Body of pancreas (tissue), 4 donors: Measurements from ENCODE around the gene PRSS48. TPM values are rescaled to one million over a fixed set of nuclear protein-coding genes. Genes with fewer than 3 reads are reported as not detected.

Source experiments
- ATAC-seq: fragments of 150-250 bp; one replicate; pipeline ENCODE4 v1.9.1; 2016
- DNase-seq, 4 donors: peaks; one replicate each; pipeline ENCODE4 v3.0.0-alpha.2; 2019
- H3K27ac ChIP-seq, 4 donors: fragments of 200-600 bp; sonication (generic); 1 replicate in 3 of 4; 2 replicates in 1 of 4; pipeline versions ENCODE4 v1.5.1 to v1.6.1; 2016 to 2019; ENCODE audit warnings: mild to moderate bottlenecking in 1 of 4, mixed read lengths in 1 of 4, moderate library complexity in 1 of 4
- H3K27me3 ChIP-seq, 2 donors: fragments of 200-600 bp; sonication (generic); one replicate each; pipeline ENCODE4 v1.6.0; 2016; ENCODE audit warnings: mild to moderate bottlenecking in 1 of 2
- H3K36me3 ChIP-seq, 2 donors: fragments of 200-600 bp; sonication (generic); replicated peaks in 1 of 2; 2 replicates each; pipeline ENCODE4 v1.5.1; 2016; ENCODE audit warnings: low read depth in 2 of 2; ENCODE audit not compliant: insufficient read depth in 1 of 2
- H3K4me1 ChIP-seq: fragments of 200-600 bp; sonication (generic); one replicate; pipeline ENCODE4 v1.6.0; 2016
- H3K4me3 ChIP-seq, 2 donors: fragments of 200-600 bp; sonication (generic); 1 replicate in 1 of 2; 2 replicates in 1 of 2; pipeline ENCODE4 v1.5.1; 2016 to 2019
- H3K9me3 ChIP-seq, 3 donors: fragments of 200-600 bp; sonication (generic); 1 replicate in 2 of 3; 2 replicates in 1 of 3; pipeline ENCODE4 v1.5.1; 2016
- POLR2A ChIP-seq, 3 donors: fragments of 450-650 bp; IDR thresholded peaks; one replicate each; pipeline ENCODE4 v1.6.1; 2016; ENCODE audit warnings: antibody characterized with exemption in 3 of 3, mild to moderate bottlenecking in 2 of 3
- WGBS, 2 donors: methylation state at CpG; one replicate each; pipeline ENCODE4 v1.1.5; 2017; 5-methylcytosine and 5-hydroxymethylcytosine counted together
- intact Hi-C: fragments of 100-400 bp; cut with DNase I; formaldehyde crosslinking; loops from one replicate; pipeline ENCODE4 v1.15.1; 2023
- small RNA-seq: library from RNA; depleted of rRNA; stranded (forward); fragments of <200 nt; gene quantifications from one replicate; pipeline ENCODE3, GENCODE V24; 2016
- total RNA-seq, 2 donors: library from RNA; depleted of rRNA; stranded (reverse); fragments of >200 nt; gene quantifications; one replicate each; pipeline ENCODE4 v1.1.0, GENCODE V29; 2016
- TF ChIP-seq, protein P1 (sequence below), 7 experiments: fragments of 450-650 bp in 4 of 7; fragments of 200-600 bp in 3 of 7; sonication (generic) in 3 of 7; IDR thresholded peaks; one replicate each; pipeline ENCODE4 v1.5.1; 2016 to 2019; ENCODE audit warnings: antibody characterized with exemption in 7 of 7

PRSS48 gene
- total RNA-seq, 2 donors from 2014 or later = not detected

DNA sequence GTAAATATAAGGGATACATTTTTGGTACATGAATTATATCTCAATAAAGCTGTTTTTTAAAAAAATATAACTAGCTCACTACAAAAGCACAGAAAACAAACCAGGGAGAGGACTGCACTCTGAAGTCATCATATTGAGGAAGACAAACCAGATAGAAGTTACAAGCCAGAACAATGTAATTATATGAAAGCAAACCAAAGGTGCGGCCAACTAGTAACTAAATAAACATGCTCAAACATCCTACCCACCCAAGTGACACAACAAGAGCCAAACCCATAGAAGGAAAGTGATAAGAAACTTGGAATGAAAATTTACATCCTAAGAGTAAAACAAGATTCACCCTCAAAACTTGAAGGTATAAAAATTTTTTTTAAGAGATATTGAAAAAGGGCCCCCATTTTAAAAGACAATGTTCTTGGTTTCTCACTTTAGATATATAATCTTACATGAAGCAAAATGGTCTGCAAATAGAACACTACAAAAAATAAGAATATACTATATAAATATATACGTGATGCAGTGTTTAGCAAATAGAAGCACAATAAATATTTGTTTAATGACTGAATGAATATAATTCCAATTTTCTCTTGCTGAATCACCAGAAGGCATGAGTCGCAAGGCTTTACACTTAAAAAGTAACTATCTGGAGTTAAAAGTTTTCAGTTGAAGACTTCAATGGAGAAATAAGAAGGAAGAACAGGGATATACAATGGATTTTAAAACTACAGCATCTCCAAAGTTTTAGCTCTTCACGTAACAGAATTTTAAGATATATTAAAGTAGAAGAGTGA, 52.5 kb downstream of the PRSS48 start:
- 76 to 82% methylated on average over 4 of the region's 4 CpGs for WGBS, 2 donors
- H3K27me3 ChIP-seq = no peaks in the 10 kb centered on the region
- TF ChIP-seq, protein P1, sequence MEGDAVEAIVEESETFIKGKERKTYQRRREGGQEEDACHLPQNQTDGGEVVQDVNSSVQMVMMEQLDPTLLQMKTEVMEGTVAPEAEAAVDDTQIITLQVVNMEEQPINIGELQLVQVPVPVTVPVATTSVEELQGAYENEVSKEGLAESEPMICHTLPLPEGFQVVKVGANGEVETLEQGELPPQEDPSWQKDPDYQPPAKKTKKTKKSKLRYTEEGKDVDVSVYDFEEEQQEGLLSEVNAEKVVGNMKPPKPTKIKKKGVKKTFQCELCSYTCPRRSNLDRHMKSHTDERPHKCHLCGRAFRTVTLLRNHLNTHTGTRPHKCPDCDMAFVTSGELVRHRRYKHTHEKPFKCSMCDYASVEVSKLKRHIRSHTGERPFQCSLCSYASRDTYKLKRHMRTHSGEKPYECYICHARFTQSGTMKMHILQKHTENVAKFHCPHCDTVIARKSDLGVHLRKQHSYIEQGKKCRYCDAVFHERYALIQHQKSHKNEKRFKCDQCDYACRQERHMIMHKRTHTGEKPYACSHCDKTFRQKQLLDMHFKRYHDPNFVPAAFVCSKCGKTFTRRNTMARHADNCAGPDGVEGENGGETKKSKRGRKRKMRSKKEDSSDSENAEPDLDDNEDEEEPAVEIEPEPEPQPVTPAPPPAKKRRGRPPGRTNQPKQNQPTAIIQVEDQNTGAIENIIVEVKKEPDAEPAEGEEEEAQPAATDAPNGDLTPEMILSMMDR (IDR thresholded peaks at IDR 0.05) = no peak
- TF ChIP-seq POLR2A (IDR thresholded peaks at IDR 0.05) = no peak
- ATAC-seq = no peak
- H3K4me1 ChIP-seq = peaks cover under 1% of the 10 kb centered on the region
- H3K36me3 ChIP-seq = no peaks in the 10 kb centered on the region
- intact Hi-C loops = no loop called here
- no peak overlapping the region for H3K27ac ChIP-seq
- H3K4me3 ChIP-seq = no peak overlapping the region
- no peaks in the 10 kb centered on the region for H3K9me3 ChIP-seq
- no peak for DNase-seq

DNA sequence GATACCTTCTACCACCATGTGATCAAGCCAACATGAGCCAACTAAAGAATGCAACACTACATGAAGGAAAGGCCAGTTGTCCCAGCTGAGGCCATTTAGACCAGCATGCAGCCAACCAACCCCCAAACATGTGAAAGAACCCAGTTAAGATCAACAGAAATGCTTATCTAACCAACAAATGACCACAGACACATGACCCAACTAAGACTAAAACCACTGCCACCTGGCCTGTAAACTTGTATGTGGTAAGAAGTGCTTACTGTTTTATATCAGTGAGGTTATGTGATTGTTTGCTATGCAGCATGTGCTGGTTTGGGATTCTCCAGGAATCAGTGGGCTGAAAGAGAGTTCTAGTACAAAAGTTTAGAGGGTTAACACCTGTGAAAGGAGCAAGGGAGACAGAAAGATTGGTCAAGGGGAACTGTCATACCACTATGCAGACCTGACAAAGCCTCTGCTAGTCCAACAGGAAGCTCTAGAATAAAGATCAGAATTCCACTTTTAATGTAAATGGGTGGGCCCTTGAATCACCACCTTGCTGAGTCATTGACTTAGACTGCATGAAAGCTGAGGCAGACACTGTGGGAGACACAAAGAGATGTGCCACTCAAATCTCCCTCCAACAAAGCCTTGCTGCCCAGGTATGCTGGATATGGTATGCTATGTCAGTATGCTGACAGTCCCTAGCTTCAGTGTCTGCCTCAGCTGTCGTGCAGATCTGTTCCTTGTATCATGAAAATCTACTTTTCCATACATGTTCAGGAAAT, 54.5 kb downstream of the PRSS48 start:
- DNase-seq (no peak), ATAC-seq (no peak)
- 86% methylated on average over 1 of the region's 1 CpG for WGBS, 2 donors
- Histone ChIP-seq H3K36me3 (no peaks in the 10 kb centered on the region), H3K4me1 (no peaks in the 10 kb centered on the region), H3K9me3 (no peaks in the 10 kb centered on the region), H3K27ac (no peak overlapping the region), H3K27me3 (no peaks in the 10 kb centered on the region), H3K4me3 (no peak overlapping the region)
- no peak for TF ChIP-seq POLR2A (IDR thresholded peaks at IDR 0.05)
- TF ChIP-seq, protein P1 (IDR thresholded peaks at IDR 0.05) = no peak
- intact Hi-C loops = no loop called here

DNA sequence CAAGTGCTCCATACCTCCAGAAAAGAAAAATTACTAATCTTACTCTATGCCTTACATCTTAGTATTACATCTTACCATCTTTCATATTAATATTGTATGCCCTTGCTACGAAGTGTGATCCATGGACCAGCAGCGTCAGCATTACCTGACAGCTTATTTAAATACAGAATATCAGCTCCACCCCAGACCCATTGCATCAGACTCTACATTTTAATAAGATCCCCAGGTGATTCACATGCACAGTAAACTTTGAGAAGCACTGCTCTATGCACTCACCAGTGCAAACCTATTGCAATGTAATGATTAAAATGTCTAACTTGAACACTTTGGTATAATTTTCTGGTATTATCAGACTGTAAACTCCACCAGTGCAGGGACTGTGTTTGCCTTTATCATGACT, 62.5 kb downstream of the PRSS48 start:
- TF ChIP-seq, protein P1 (IDR thresholded peaks at IDR 0.05) = no peak
- no peak for TF ChIP-seq POLR2A (IDR thresholded peaks at IDR 0.05)
- Histone ChIP-seq H3K36me3 (no peaks in the 10 kb centered on the region), H3K4me1 (peaks cover 8% of the 10 kb centered on the region), H3K9me3 (no peaks in the 10 kb centered on the region), H3K27me3 (no peaks in the 10 kb centered on the region), H3K4me3 (no peak overlapping the region), H3K27ac (no peak overlapping the region)
- intact Hi-C loops = no loop called here
- no peak for DNase-seq
- 72 to 90% methylated on average over 2 of the region's 2 CpGs for WGBS, 2 donors
- ATAC-seq = no peak

DNA sequence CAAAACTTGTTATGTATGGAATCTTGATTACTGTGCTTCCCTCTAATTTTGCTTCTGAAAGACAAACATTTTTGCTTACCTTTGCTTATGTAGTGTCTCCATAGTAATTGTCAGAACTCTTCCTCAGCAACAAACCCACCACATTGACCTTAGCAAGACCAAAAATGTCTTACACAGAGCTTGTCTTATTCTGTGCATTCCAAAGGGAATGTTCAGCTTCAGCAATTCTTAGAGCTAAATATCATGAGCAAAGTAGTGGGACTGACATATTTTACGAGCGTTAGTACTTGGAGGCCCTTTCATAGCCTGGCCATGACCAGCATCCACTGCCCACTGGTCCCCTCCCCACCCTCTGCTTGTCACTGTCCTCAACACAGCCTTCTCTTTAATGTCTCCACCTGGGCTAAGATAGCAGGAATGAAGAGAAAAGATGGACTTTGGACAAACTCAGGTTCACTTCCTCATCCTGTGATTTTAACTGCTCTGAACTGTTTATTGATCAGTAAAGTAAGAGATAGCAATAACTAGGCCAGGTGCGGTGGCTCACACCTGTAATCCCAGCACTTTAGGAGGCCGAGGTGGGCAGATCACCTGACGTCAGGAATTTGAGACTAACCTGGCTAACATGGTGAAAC, 63.9 kb downstream of the PRSS48 start:
- ATAC-seq = peak; percentile 45
- no peak overlapping the region for H3K4me3 ChIP-seq
- intact Hi-C loops = no loop called here
- peaks cover 8% of the 10 kb centered on the region for H3K4me1 ChIP-seq
- no peak overlapping the region for H3K27ac ChIP-seq
- no peak for DNase-seq
- no peaks in the 10 kb centered on the region for H3K9me3 ChIP-seq
- no peaks in the 10 kb centered on the region for H3K27me3 ChIP-seq
- TF ChIP-seq, protein P1 (IDR thresholded peaks at IDR 0.05) = no peak
- TF ChIP-seq POLR2A (IDR thresholded peaks at IDR 0.05) = no peak
- no peaks in the 10 kb centered on the region for H3K36me3 ChIP-seq
- WGBS, 2 donors = 34 to 37% methylated on average over 5 of the region's 5 CpGs

Small RNA genes within 50 kb of the gene (small RNA-seq; reads per million reads assigned to genes)
- gene AC104819.2 = not detected
- not detected for gene RNU6-1282P

Other genes with a start within 250 kb of the PRSS48 start
- 1,000 to 10,000 TPM; 1,585 to 2,586 TPM for gene RPS3A, start 177.5 kb upstream of the PRSS48 start, total RNA-seq
- 10 to 100 TPM; 38.1 to 42.8 TPM for gene SH3D19, start 48.4 kb downstream of the PRSS48 start, total RNA-seq
- 10 to 100 TPM; 20.8 to 23.7 TPM for gene FHIP1A, start 132.0 kb downstream of the PRSS48 start, total RNA-seq